Mesenchymal stem cell (in vitro differentiated cells and primary cell): Measurements from ENCODE around the gene PSMG4.
A peak's percentile ranks its signal among the peaks of the same experiment; 100 is the strongest.

Experiments
- DNase-seq: peaks from one replicate; pipeline ENCODE4 v3.0.0-alpha.2; 2013
- H2AFZ ChIP-seq: one replicate; pipeline ENCODE4 v1.6.1; 2013; ENCODE audit warnings: low read depth, mild to moderate bottlenecking, control low read depth, inconsistent platforms, low read length, moderate library complexity
- H2AK5ac ChIP-seq: 2 replicates; pipeline ENCODE4 v1.6.1; 2013; ENCODE audit warnings: low read length, moderate library complexity, mild to moderate bottlenecking, inconsistent platforms; ENCODE audit not compliant: severe bottlenecking
- H2BK120ac ChIP-seq: one replicate; pipeline ENCODE4 v1.6.1; 2013; ENCODE audit warnings: low read depth, mild to moderate bottlenecking, inconsistent platforms, low read length, moderate library complexity
- H2BK12ac ChIP-seq, 2 experiments: one replicate each; pipeline ENCODE4 v1.6.1; 2013; ENCODE audit warnings: inconsistent platforms in 2 of 2, low read length in 2 of 2, mild to moderate bottlenecking in 2 of 2, moderate library complexity in 2 of 2, control low read depth in 1 of 2
- H2BK15ac ChIP-seq: one replicate; pipeline ENCODE4 v1.6.1; 2013; ENCODE audit warnings: mild to moderate bottlenecking, low read depth, inconsistent platforms; ENCODE audit not compliant: poor library complexity, severe bottlenecking
- H2BK5ac ChIP-seq: 2 replicates; pipeline ENCODE4 v1.6.1; 2013; ENCODE audit warnings: low read depth, mild to moderate bottlenecking, low read length, control low read depth, inconsistent platforms; ENCODE audit not compliant: poor library complexity, severe bottlenecking
- H3K14ac ChIP-seq, 2 experiments: one replicate each; pipeline ENCODE4 v1.6.1; 2013; ENCODE audit warnings: inconsistent platforms in 2 of 2, low read length in 2 of 2, control low read depth in 1 of 2, mild to moderate bottlenecking in 1 of 2, moderate library complexity in 1 of 2
- H3K18ac ChIP-seq, 2 experiments: one replicate each; pipeline ENCODE4 v1.6.1; 2013; ENCODE audit warnings: inconsistent platforms in 2 of 2, low read length in 2 of 2, control low read depth in 1 of 2, low read depth in 1 of 2, mild to moderate bottlenecking in 1 of 2
- H3K23ac ChIP-seq, 2 experiments: one replicate each; pipeline ENCODE4 v1.6.1; 2013; ENCODE audit warnings: inconsistent platforms in 2 of 2, low read length in 2 of 2, mild to moderate bottlenecking in 2 of 2, moderate library complexity in 2 of 2, control low read depth in 1 of 2
- H3K27ac ChIP-seq: 2 replicates; pipeline ENCODE4 v1.5.1; 2013; ENCODE audit warnings: mild to moderate bottlenecking, moderate library complexity, low read length, control low read depth, inconsistent platforms; ENCODE audit not compliant: poor library complexity, severe bottlenecking
- H3K27me3 ChIP-seq, 2 experiments: 2 replicates each; pipeline versions ENCODE4 v1.6.1 to v1.7.0; 2013; ENCODE audit warnings: low read length in 2 of 2, mild to moderate bottlenecking in 2 of 2, moderate library complexity in 2 of 2, control low read depth in 1 of 2, inconsistent platforms in 1 of 2; ENCODE audit not compliant: control insufficient read depth in 1 of 2, insufficient read depth in 1 of 2
- H3K36me3 ChIP-seq, 2 experiments: 2 replicates each; pipeline versions ENCODE4 v1.6.1 to v1.7.0; 2013; ENCODE audit warnings: low read length in 2 of 2, control low read depth in 1 of 2, inconsistent platforms in 1 of 2, low read depth in 1 of 2, mild to moderate bottlenecking in 1 of 2; ENCODE audit not compliant: insufficient read depth in 2 of 2, control insufficient read depth in 1 of 2
- H3K4ac ChIP-seq, 2 experiments: one replicate each; pipeline ENCODE4 v1.6.1; 2013; ENCODE audit warnings: inconsistent platforms in 2 of 2, low read length in 2 of 2, mild to moderate bottlenecking in 2 of 2, moderate library complexity in 2 of 2, control low read depth in 1 of 2, low read depth in 1 of 2
- H3K4me1 ChIP-seq: 2 replicates; pipeline ENCODE4 v1.6.1; 2013; ENCODE audit warnings: low read depth, low read length, control low read depth; ENCODE audit not compliant: control insufficient read depth, insufficient read depth
- H3K4me2 ChIP-seq: 2 replicates; pipeline ENCODE4 v1.6.1; 2013; ENCODE audit warnings: low read length, mild to moderate bottlenecking, inconsistent platforms; ENCODE audit not compliant: poor library complexity, severe bottlenecking
- H3K4me3 ChIP-seq, 2 experiments: 2 replicates each; pipeline versions ENCODE4 v1.5.1 to v1.7.0; 2013; ENCODE audit warnings: low read length in 2 of 2, mild to moderate bottlenecking in 2 of 2, control low read depth in 1 of 2, low read depth in 1 of 2; ENCODE audit not compliant: insufficient read depth in 1 of 2
- H3K79me1 ChIP-seq: replicated peaks from 2 replicates; pipeline ENCODE4 v1.6.1; 2013; ENCODE audit warnings: mild to moderate bottlenecking, control low read depth, low read length, inconsistent platforms; ENCODE audit not compliant: poor library complexity, severe bottlenecking
- H3K9ac ChIP-seq: 2 replicates; pipeline ENCODE4 v1.7.0; 2013; ENCODE audit warnings: mild to moderate bottlenecking, low read length, moderate library complexity
- H3K9me3 ChIP-seq: 2 replicates; pipeline ENCODE4 v1.7.0; 2013; ENCODE audit warnings: mild to moderate bottlenecking, low read length; ENCODE audit not compliant: control insufficient read depth
- H4K8ac ChIP-seq: one replicate; pipeline ENCODE4 v1.6.1; 2013; ENCODE audit warnings: inconsistent platforms, mild to moderate bottlenecking, low read length, moderate library complexity
- H4K91ac ChIP-seq: one replicate; pipeline ENCODE4 v1.6.1; 2013; ENCODE audit warnings: mild to moderate bottlenecking, low read length, inconsistent platforms
- WGBS: methylation state at CpG from one replicate; pipeline ENCODE4 v1.1.7; 2013; ENCODE audit warnings: mixed read lengths; 5-methylcytosine and 5-hydroxymethylcytosine counted together

PSMG4 gene

DNA sequence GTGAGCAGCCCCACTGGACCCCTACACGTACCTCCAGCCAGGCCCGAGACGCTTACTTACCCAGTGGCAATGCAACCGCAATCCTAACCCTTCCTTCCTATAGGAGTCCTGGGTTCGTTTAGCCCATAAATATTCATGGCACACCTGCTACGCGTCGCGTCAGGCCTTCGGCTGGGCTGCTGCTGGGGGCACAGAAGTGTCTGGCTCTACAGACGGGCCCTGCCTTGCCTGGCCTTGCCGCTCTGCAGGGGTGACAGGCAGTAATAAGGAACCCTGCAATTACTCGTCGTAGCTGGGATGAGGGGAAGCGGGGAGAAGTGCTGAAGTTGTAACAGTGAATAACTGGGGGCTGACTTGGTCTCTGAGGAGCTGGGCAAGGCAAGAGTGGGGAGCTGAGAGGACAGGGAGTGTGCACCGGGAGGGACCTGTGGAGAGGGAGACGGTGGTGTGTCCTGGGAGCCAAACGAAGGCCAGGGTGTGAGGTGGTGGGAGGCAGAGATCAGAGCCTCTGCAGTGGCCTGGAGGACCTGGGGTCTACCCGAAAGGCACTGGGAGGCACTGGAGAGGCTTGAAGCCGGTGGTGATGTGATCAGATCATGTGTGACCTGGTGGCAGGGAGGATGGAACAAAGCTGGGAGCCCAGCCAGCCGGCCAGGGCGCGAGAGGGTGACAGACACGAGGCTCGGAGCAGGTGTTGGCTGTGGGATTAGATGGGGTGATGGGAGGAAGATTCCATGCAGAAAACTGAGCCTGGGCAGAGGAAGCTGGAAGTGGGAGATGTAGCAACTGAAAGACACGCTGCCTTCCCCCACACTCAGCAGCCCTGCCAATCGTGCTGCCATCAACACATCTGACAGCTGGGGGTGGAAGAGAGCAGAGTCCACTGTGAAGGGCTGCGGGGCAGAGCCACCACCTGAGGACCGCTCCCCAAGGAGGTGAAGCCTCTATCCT is 36.4 kb downstream of the PSMG4 start:
- peaks cover 0 to 80% of the 10 kb centered on the region in 2 experiments for H3K36me3 ChIP-seq
- no peak overlapping the region for H2BK5ac ChIP-seq
- no peak overlapping the region for H3K23ac ChIP-seq
- no peak overlapping the region for H3K14ac ChIP-seq
- H3K4me3 ChIP-seq, result no peak overlapping the region
- peaks cover 4% of the 10 kb centered on the region for H3K4me1 ChIP-seq
- H2AFZ ChIP-seq, result no peak overlapping the region
- H2BK15ac ChIP-seq, result no peak overlapping the region
- H3K9me3 ChIP-seq, result no peaks in the 10 kb centered on the region
- H2BK120ac ChIP-seq, result no peak overlapping the region
- no peak for DNase-seq
- H3K4me2 ChIP-seq, result no peak overlapping the region
- no peak overlapping the region for H3K4ac ChIP-seq
- H3K79me1 ChIP-seq, result no peaks in the 10 kb centered on the region
- no peak overlapping the region for H4K91ac ChIP-seq
- no peak overlapping the region for H2AK5ac ChIP-seq
- no peak overlapping the region for H2BK12ac ChIP-seq
- no peak overlapping the region for H3K27ac ChIP-seq
- WGBS, result 90% methylated on average over 29 of the region's 29 CpGs
- H3K18ac ChIP-seq, result no peak overlapping the region
- no peak overlapping the region for H4K8ac ChIP-seq
- no peaks in the 10 kb centered on the region for H3K27me3 ChIP-seq
- no peak overlapping the region for H3K9ac ChIP-seq

DNA sequence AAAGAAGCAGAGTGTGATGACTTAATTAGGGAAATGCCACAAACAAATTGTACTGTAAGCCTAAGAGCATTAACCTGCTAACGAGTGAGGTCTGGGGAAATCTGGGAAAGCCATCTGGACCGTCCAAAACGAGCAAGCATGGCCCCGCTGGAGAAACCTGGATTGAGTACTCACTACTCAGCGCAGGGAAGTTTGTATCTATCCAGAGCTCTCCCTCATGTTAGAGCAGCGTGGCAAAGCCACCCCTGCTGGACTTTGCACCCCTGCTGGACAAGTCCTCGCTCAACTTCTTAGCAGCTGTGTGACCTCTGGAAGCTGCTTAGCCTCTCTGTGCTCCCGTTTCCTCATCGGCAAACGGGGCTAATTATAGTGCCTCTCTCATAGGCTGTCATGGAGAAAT is 37.3 kb downstream of the PSMG4 start:
- Histone ChIP-seq H2BK15ac (no peak overlapping the region), H3K9me3 (no peaks in the 10 kb centered on the region), H2AFZ (no peak overlapping the region), H3K4me3 (no peak overlapping the region), H2BK120ac (no peak overlapping the region), H3K27ac (no peak overlapping the region), H3K4ac (no peak overlapping the region), H3K23ac (no peak overlapping the region), H4K91ac (no peak overlapping the region), H4K8ac (no peak overlapping the region), H2AK5ac (no peak overlapping the region), H3K9ac (no peak overlapping the region), H3K14ac (no peak overlapping the region), H2BK12ac (no peak overlapping the region), H3K18ac (no peak overlapping the region), H3K27me3 (no peaks in the 10 kb centered on the region), H3K4me2 (no peak overlapping the region), H3K4me1 (peaks cover 4% of the 10 kb centered on the region), H3K36me3 (peaks cover 0 to 77% of the 10 kb centered on the region in 2 experiments), H2BK5ac (no peak overlapping the region), H3K79me1 (no peaks in the 10 kb centered on the region)
- DNase-seq, result no peak
- WGBS, result 83% methylated on average over 8 of the region's 10 CpGs

DNA sequence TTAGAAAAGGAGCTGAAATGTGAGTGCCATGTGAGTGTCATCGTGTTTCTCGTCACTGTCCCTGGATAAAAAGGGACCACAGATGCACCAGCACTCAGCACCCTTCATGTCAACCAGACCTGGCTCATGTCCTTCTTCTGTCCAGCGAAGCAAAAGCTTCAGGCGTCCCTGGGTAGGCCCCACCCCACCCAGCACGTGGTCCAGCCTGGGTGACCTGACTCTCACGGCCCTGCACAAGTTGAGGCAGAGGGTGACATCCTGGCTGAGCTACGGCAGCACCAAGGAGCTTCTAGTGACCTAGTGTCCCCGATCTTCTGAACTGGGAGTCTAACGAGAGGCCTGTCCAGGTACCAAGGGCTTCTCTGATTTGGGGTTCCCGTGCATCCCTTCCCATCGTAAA is 37.8 kb downstream of the PSMG4 start:
- Histone ChIP-seq H3K4me3 (no peak overlapping the region), H3K23ac (no peak overlapping the region), H2BK12ac (no peak overlapping the region), H3K27me3 (no peaks in the 10 kb centered on the region), H3K27ac (no peak overlapping the region), H4K8ac (no peak overlapping the region), H2BK15ac (no peak overlapping the region), H3K4me1 (peaks cover 4% of the 10 kb centered on the region), H3K79me1 (no peaks in the 10 kb centered on the region), H3K36me3 (peaks cover 0 to 72% of the 10 kb centered on the region in 2 experiments), H4K91ac (no peak overlapping the region), H3K4ac (no peak overlapping the region), H3K14ac (no peak overlapping the region), H2AFZ (no peak overlapping the region), H2BK5ac (no peak overlapping the region), H3K18ac (no peak overlapping the region), H3K4me2 (no peak overlapping the region), H2AK5ac (no peak overlapping the region), H3K9me3 (no peaks in the 10 kb centered on the region), H2BK120ac (no peak overlapping the region), H3K9ac (no peak overlapping the region)
- no peak for DNase-seq
- 89% methylated on average over 11 of the region's 11 CpGs for WGBS

DNA sequence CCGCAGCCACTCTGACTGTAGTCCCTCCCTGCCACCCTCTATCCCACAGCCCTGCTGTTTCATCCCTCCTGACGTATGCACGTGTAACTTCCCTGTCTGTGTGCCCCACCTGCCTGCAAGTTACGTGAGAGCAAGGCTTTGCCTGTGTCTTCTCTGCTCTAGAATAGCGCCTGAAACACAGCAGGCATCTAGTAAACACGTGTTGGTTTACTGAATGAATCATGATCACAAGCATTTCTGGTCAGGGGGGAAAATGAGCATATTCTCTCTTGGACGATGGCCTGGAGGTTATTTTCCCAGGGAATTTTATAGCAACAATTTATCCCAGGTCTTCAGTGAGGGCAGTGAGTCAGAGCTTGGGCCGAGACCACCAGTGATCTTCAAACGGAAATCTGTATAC is 38.3 kb downstream of the PSMG4 start:
- no peak overlapping the region for H2BK12ac ChIP-seq
- H3K4ac ChIP-seq, result no peak overlapping the region
- peak; percentile 9 for DNase-seq
- H3K23ac ChIP-seq, result no peak overlapping the region
- no peak overlapping the region for H4K91ac ChIP-seq
- H3K27me3 ChIP-seq, result no peaks in the 10 kb centered on the region
- H3K9ac ChIP-seq, result no peak overlapping the region
- no peak overlapping the region for H3K4me3 ChIP-seq
- no peak overlapping the region for H2BK15ac ChIP-seq
- no peak overlapping the region for H3K4me2 ChIP-seq
- WGBS, result 76% methylated on average over 9 of the region's 9 CpGs
- H3K4me1 ChIP-seq, result peaks cover 4% of the 10 kb centered on the region
- H2BK120ac ChIP-seq, result no peak overlapping the region
- H3K9me3 ChIP-seq, result no peaks in the 10 kb centered on the region
- H2BK5ac ChIP-seq, result no peak overlapping the region
- peaks cover 0 to 67% of the 10 kb centered on the region in 2 experiments for H3K36me3 ChIP-seq
- no peak overlapping the region for H3K14ac ChIP-seq
- no peak overlapping the region for H2AK5ac ChIP-seq
- no peak overlapping the region for H3K18ac ChIP-seq
- no peak overlapping the region for H3K27ac ChIP-seq
- H2AFZ ChIP-seq, result no peak overlapping the region
- no peaks in the 10 kb centered on the region for H3K79me1 ChIP-seq
- no peak overlapping the region for H4K8ac ChIP-seq
